HepG2 (cell line): ENCODE data around the gene SFXN2. TPM values are rescaled to one million over a fixed set of nuclear protein-coding genes. Genes with fewer than 3 reads are reported as not detected.

Source experiments
- ARID4A ChIP-seq: sonication (generic); formaldehyde crosslinking; IDR thresholded peaks from 2 replicates; pipeline ENCODE4 v1.5.0; 2020; ENCODE audit warnings: mild to moderate bottlenecking, missing genetic modification reagents, borderline replicate concordance
- HMGXB4 ChIP-seq, 2 experiments: sonication (generic) in 1 of 2; formaldehyde crosslinking in 1 of 2; IDR thresholded peaks; 2 replicates each; pipeline versions ENCODE4 v1.4.0 to v1.6.1; 2018 to 2020; ENCODE audit warnings: missing genetic modification reagents in 2 of 2, borderline replicate concordance in 1 of 2, low read depth in 1 of 2, mild to moderate bottlenecking in 1 of 2, missing biosample characterization in 1 of 2
- HNF4G ChIP-seq, 2 experiments: sonication (generic) in 1 of 2; formaldehyde crosslinking in 1 of 2; IDR thresholded peaks; 2 replicates each; pipeline versions ENCODE4 v1.4.0 to v1.6.1; 2011 to 2020; ENCODE audit warnings: borderline replicate concordance in 2 of 2, low read depth in 2 of 2, mild to moderate bottlenecking in 2 of 2, low read length in 1 of 2, missing genetic modification reagents in 1 of 2, moderate library complexity in 1 of 2
- KAT8 ChIP-seq: IDR thresholded peaks from 2 replicates; pipeline ENCODE4 v1.6.1; 2016; ENCODE audit warnings: missing genetic modification reagents, missing compliant biosample characterization
- KDM2A ChIP-seq: sonication (generic); formaldehyde crosslinking; IDR thresholded peaks from 2 replicates; pipeline ENCODE4 v1.4.0; 2020; ENCODE audit warnings: low read depth, missing genetic modification reagents, borderline replicate concordance
- KDM3A ChIP-seq: IDR thresholded peaks from 2 replicates; pipeline ENCODE4 v1.6.1; 2018; ENCODE audit warnings: low read depth, missing compliant biosample characterization
- MXD4 ChIP-seq: IDR thresholded peaks from 2 replicates; pipeline ENCODE4 v1.6.1; 2016; ENCODE audit warnings: mild to moderate bottlenecking, missing biosample characterization, missing genetic modification reagents
- PBX3 ChIP-seq: sonication (generic); formaldehyde crosslinking; IDR thresholded peaks from 2 replicates; pipeline ENCODE4 v1.8.1; 2023; ENCODE audit warnings: missing genetic modification reagents, inconsistent platforms, borderline replicate concordance
- TOPORS ChIP-seq: sonication (generic); formaldehyde crosslinking; IDR thresholded peaks from 2 replicates; pipeline ENCODE4 v1.8.0; 2023; ENCODE audit warnings: mild to moderate bottlenecking, missing genetic modification reagents
- UBTF ChIP-seq: sonication (generic); formaldehyde crosslinking; IDR thresholded peaks from 2 replicates; pipeline ENCODE4 v1.4.0; 2020; ENCODE audit warnings: mild to moderate bottlenecking, missing genetic modification reagents
- ZNF124 ChIP-seq: sonication (generic); formaldehyde crosslinking; IDR thresholded peaks from 2 replicates; pipeline ENCODE4 v1.4.0; 2020; ENCODE audit warnings: missing genetic modification reagents
- ZNF136 ChIP-seq: sonication (generic); formaldehyde crosslinking; IDR thresholded peaks from 2 replicates; pipeline ENCODE4 v1.8.1; 2022; ENCODE audit warnings: low read depth, mild to moderate bottlenecking, moderate library complexity, missing genetic modification reagents
- ZSCAN12 ChIP-seq: sonication (generic); formaldehyde crosslinking; IDR thresholded peaks from 2 replicates; pipeline ENCODE4 v1.9.0; 2021; ENCODE audit warnings: mild to moderate bottlenecking, missing genetic modification reagents
- polyA plus RNA-seq, 8 experiments: library from polyadenylated mRNA; depleted of rRNA in 3 of 8; stranded (reverse) in 7 of 8; unstranded in 1 of 8; fragments of >200 nt; fragmentation: Illumina TruSeq in 4 of 8; extraction: Trizol in 4 of 8; gene quantifications; 2 replicates each; pipeline versions ENCODE4 v1.2.1 to v1.2.3, GENCODE V29; 2011 to 2016; ENCODE audit warnings: low read depth in 4 of 8, missing spikeins in 1 of 8, mixed read lengths in 1 of 8; ENCODE audit not compliant: insufficient read depth in 1 of 8
- total RNA-seq, 5 experiments: library from RNA; depleted of rRNA; stranded (reverse); fragments of >200 nt; fragmentation: Illumina TruSeq; extraction: Trizol; gene quantifications; 2 replicates each; pipeline ENCODE4 v1.2.3, GENCODE V29; 2016; ENCODE audit warnings: low read depth in 1 of 5
- TF ChIP-seq, protein P1 (sequence below): sonication (generic); formaldehyde crosslinking; IDR thresholded peaks from 2 replicates; pipeline ENCODE4; 2020; ENCODE audit warnings: missing genetic modification reagents, mild to moderate bottlenecking, borderline replicate concordance

The SFXN2 gene
- total and polyA plus RNA-seq, 2 of the 13 experiments (the other 11 are each of a cell fraction or from before 2014, with no cell fraction given) = 12.8 to 21.1 TPM

DNA sequence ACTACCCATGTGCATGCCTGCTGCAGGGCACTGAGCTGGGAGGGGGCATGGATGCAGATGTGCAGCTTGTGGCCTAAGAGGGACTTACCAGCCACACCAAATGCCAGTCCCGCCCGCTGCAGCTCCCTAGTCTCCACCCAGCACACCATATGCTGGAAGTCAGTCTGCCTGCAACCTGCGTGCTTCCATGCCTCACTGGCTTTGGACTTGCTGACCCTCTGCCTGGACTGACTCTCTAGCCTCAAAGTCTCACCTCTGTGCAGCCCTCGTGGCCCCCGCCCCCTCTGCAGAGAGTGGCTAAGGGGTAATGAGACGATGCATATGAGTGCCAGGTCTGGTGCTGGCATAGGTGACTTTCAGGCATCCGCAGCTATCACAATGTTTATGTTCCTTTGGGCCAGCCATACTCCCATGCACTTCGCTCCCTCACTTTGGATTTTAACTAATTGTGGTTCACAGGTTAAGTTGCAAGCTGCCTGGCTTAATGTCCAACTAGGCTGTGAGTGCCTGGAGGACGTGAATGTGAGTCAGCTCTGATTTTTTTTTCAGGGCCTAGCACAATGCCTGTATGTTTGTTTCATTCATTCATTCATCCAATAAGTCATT is 48.4 kb upstream of the SFXN2 start (continued):
- TF ChIP-seq ARID4A (CRISPR knock-in tag) (peak; percentile 20; the same call in 1 of the 2 replicates), TOPORS (CRISPR knock-in tag) (no peak), ZSCAN12 (CRISPR knock-in tag) (no peak), KDM2A (CRISPR knock-in tag) (0 out of 2 replicates have a peak, but pooled peaks have one; percentile 27), KDM3A (CRISPR knock-in tag) (peak; percentile 40; the same call in 1 of the 2 replicates), HMGXB4 (CRISPR knock-in tag; IDR thresholded peaks at IDR 0.05; ENCODE audit: borderline replicate concordance in 1 of 2, low read depth in 1 of 2) (peak in 1 of 2 experiments; percentile 43; a peak in 1 of 4 replicates), KAT8 (CRISPR knock-in tag) (peak; percentile 32; the same call in 1 of the 2 replicates), ZNF124 (CRISPR knock-in tag) (0 out of 2 replicates have a peak, but pooled peaks have one; percentile 51), ZNF136 (CRISPR knock-in tag) (no peak), UBTF (CRISPR knock-in tag) (peak; percentile 57), PBX3 (CRISPR knock-in tag) (no peak), HNF4G (IDR thresholded peaks at IDR 0.05; ENCODE audit: borderline replicate concordance, low read depth, low read length) (peak; percentile 54), HNF4G (CRISPR knock-in tag; IDR thresholded peaks at IDR 0.05; ENCODE audit: borderline replicate concordance, low read depth) (no peak), MXD4 (CRISPR knock-in tag) (0 out of 2 replicates have a peak, but pooled peaks have one; percentile 32)
- TF ChIP-seq, protein P1, sequence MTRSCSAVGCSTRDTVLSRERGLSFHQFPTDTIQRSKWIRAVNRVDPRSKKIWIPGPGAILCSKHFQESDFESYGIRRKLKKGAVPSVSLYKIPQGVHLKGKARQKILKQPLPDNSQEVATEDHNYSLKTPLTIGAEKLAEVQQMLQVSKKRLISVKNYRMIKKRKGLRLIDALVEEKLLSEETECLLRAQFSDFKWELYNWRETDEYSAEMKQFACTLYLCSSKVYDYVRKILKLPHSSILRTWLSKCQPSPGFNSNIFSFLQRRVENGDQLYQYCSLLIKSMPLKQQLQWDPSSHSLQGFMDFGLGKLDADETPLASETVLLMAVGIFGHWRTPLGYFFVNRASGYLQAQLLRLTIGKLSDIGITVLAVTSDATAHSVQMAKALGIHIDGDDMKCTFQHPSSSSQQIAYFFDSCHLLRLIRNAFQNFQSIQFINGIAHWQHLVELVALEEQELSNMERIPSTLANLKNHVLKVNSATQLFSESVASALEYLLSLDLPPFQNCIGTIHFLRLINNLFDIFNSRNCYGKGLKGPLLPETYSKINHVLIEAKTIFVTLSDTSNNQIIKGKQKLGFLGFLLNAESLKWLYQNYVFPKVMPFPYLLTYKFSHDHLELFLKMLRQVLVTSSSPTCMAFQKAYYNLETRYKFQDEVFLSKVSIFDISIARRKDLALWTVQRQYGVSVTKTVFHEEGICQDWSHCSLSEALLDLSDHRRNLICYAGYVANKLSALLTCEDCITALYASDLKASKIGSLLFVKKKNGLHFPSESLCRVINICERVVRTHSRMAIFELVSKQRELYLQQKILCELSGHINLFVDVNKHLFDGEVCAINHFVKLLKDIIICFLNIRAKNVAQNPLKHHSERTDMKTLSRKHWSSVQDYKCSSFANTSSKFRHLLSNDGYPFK (CRISPR knock-in tag) = peak; percentile 24; the same call in 1 of the 2 replicates
